Raji (cell line): ENCODE data around the gene CAMK1D.

ENCODE experiments used
- POLR2A ChIP-seq: IDR thresholded peaks from 2 replicates; pipeline ENCODE4 v1.6.1; 2011; ENCODE audit warnings: low read depth, low read length, control low read depth; ENCODE audit not compliant: insufficient read depth

CAMK1D gene

GRCh38 chr10:12628153-12628552, 278.8 kb downstream of the CAMK1D start:
- no peak for TF ChIP-seq POLR2A

- TF ChIP-seq POLR2A, result no peak
These were observed 279.8 kb downstream of the CAMK1D start for GRCh38 chr10:12628964-12629766.

GRCh38 chr10:12629767-12630165, 280.4 kb downstream of the CAMK1D start:
- no peak for TF ChIP-seq POLR2A

GRCh38 chr10:12631216-12631615, 281.9 kb downstream of the CAMK1D start:
- no peak for TF ChIP-seq POLR2A

GRCh38 chr10:12631787-12632562, 282.6 kb downstream of the CAMK1D start:
- no peak for TF ChIP-seq POLR2A

GRCh38 chr10:12633776-12634620, 284.7 kb downstream of the CAMK1D start:
- TF ChIP-seq POLR2A, result no peak

- TF ChIP-seq POLR2A, result no peak
These were observed 285.2 kb downstream of the CAMK1D start for GRCh38 chr10:12634621-12634931.

GRCh38 chr10:12635127-12635541, 285.8 kb downstream of the CAMK1D start:
- TF ChIP-seq POLR2A, result no peak

- no peak for TF ChIP-seq POLR2A
These were observed 287.2 kb downstream of the CAMK1D start for GRCh38 chr10:12636571-12636970.

- no peak for TF ChIP-seq POLR2A
These were observed 288.3 kb downstream of the CAMK1D start for GRCh38 chr10:12637649-12638048.

GRCh38 chr10:12638103-12638502, 288.8 kb downstream of the CAMK1D start:
- TF ChIP-seq POLR2A, result no peak

- no peak for TF ChIP-seq POLR2A
These were observed 289.4 kb downstream of the CAMK1D start for GRCh38 chr10:12638781-12639180.

GRCh38 chr10:12639996-12640944, 290.9 kb downstream of the CAMK1D start:
- no peak for TF ChIP-seq POLR2A

- TF ChIP-seq POLR2A, result no peak
These were observed 292.7 kb downstream of the CAMK1D start for GRCh38 chr10:12642036-12642435.

- no peak for TF ChIP-seq POLR2A
These were observed 293.9 kb downstream of the CAMK1D start for GRCh38 chr10:12643279-12643678.
